Mesendoderm (in vitro differentiated cells): Measurements from ENCODE around the gene ITPA.

Source experiments
- DNase-seq: peaks from one replicate; pipeline ENCODE4 v3.0.0; 2013
- H2AK5ac ChIP-seq: 2 replicates; pipeline ENCODE4 v1.6.1; 2013; ENCODE audit warnings: low read length, inconsistent platforms
- H2BK120ac ChIP-seq: 2 replicates; pipeline ENCODE4 v1.6.1; 2013; ENCODE audit warnings: low read depth, mild to moderate bottlenecking, low read length, moderate library complexity, mixed read lengths
- H2BK15ac ChIP-seq: replicated peaks from 2 replicates; pipeline ENCODE4 v1.6.1; 2013; ENCODE audit warnings: low read depth, mild to moderate bottlenecking, moderate library complexity
- H2BK5ac ChIP-seq: 2 replicates; pipeline ENCODE4 v1.6.1; 2013; ENCODE audit warnings: low read length, inconsistent platforms
- H3K18ac ChIP-seq: 2 replicates; pipeline ENCODE4 v1.6.1; 2013; ENCODE audit warnings: mild to moderate bottlenecking, low read length, mixed read lengths
- H3K23ac ChIP-seq: one replicate; pipeline ENCODE4 v1.6.1; 2013; ENCODE audit warnings: low read length
- H3K27ac ChIP-seq: 2 replicates; pipeline ENCODE4 v1.5.1; 2013; ENCODE audit warnings: low read depth, mild to moderate bottlenecking, inconsistent platforms, low read length, moderate library complexity
- H3K27me3 ChIP-seq: 2 replicates; pipeline ENCODE4 v1.6.1; 2013; ENCODE audit warnings: low read length, control low read depth, mild to moderate bottlenecking, inconsistent platforms; ENCODE audit not compliant: insufficient read depth, poor library complexity
- H3K36me3 ChIP-seq: 2 replicates; pipeline ENCODE4 v1.6.1; 2013; ENCODE audit warnings: low read length, inconsistent platforms; ENCODE audit not compliant: control insufficient read depth, insufficient read depth
- H3K4ac ChIP-seq: one replicate; pipeline ENCODE4 v1.6.1; 2013; ENCODE audit warnings: low read depth, mild to moderate bottlenecking, low read length, moderate library complexity
- H3K4me1 ChIP-seq: 2 replicates; pipeline ENCODE4 v1.6.1; 2013; ENCODE audit warnings: low read depth, low read length, inconsistent platforms; ENCODE audit not compliant: control insufficient read depth
- H3K4me2 ChIP-seq: 2 replicates; pipeline ENCODE4 v1.6.1; 2013; ENCODE audit warnings: low read length
- H3K4me3 ChIP-seq: 2 replicates; pipeline ENCODE4 v1.5.1; 2013; ENCODE audit warnings: mild to moderate bottlenecking, low read length
- H3K56ac ChIP-seq: one replicate; pipeline ENCODE4 v1.6.1; 2013; ENCODE audit warnings: low read length
- H3K79me1 ChIP-seq: 2 replicates; pipeline ENCODE4 v1.6.1; 2013; ENCODE audit warnings: low read length, inconsistent platforms
- H3K79me2 ChIP-seq: 2 replicates; pipeline ENCODE4 v1.6.1; 2013; ENCODE audit warnings: mild to moderate bottlenecking, low read length; ENCODE audit not compliant: control insufficient read depth, insufficient read depth
- H3K9ac ChIP-seq: 2 replicates; pipeline ENCODE4 v1.6.1; 2013; ENCODE audit warnings: low read length, inconsistent platforms
- H4K5ac ChIP-seq: one replicate; pipeline ENCODE4 v1.6.1; 2013; ENCODE audit warnings: low read length
- H4K8ac ChIP-seq: one replicate; pipeline ENCODE4 v1.6.1; 2013; ENCODE audit warnings: low read depth, mild to moderate bottlenecking, control low read depth, low read length, moderate library complexity
- WGBS: extraction: QIAGEN DNeasy Blood & Tissue Kit; methylation state at CpG from one replicate; pipeline ENCODE4 v1.1.7; 2013; ENCODE audit warnings: low lambda C conversion rate, missing lambda C conversion rate; ENCODE audit not compliant: insufficient coverage; ENCODE audit errors: extremely low coverage; 5-methylcytosine and 5-hydroxymethylcytosine counted together

Gene ITPA

GRCh38 chr20:3242172-3242692, 32.9 kb downstream of the ITPA start:
- Histone ChIP-seq H3K4me1 (no peaks in the 10 kb centered on the region), H3K79me2 (no peaks in the 10 kb centered on the region), H3K79me1 (no peaks in the 10 kb centered on the region), H3K4me2 (no peak overlapping the region), H3K27ac (no peak overlapping the region), H3K56ac (no peak overlapping the region), H2BK120ac (no peak overlapping the region), H3K4me3 (no peak overlapping the region), H3K18ac (no peak overlapping the region), H2AK5ac (no peak overlapping the region), H2BK5ac (no peak overlapping the region), H3K36me3 (no peaks in the 10 kb centered on the region), H3K23ac (no peak overlapping the region), H4K8ac (no peak overlapping the region), H3K27me3 (peaks cover 9% of the 10 kb centered on the region), H2BK15ac (no peak overlapping the region), H3K9ac (no peak overlapping the region), H3K4ac (no peak overlapping the region), H4K5ac (no peak overlapping the region)
- no peak for DNase-seq
- no CpG with 5 or more reads among the region's 6 CpGs for WGBS

GRCh38 chr20:3243718-3244358, 34.5 kb downstream of the ITPA start:
- Histone ChIP-seq H2BK15ac (no peak overlapping the region), H3K79me2 (no peaks in the 10 kb centered on the region), H3K4me1 (peaks cover 2% of the 10 kb centered on the region), H3K9ac (no peak overlapping the region), H3K4me2 (no peak overlapping the region), H2AK5ac (no peak overlapping the region), H3K79me1 (no peaks in the 10 kb centered on the region), H4K8ac (no peak overlapping the region), H2BK5ac (no peak overlapping the region), H3K18ac (no peak overlapping the region), H3K36me3 (no peaks in the 10 kb centered on the region), H3K27me3 (no peaks in the 10 kb centered on the region), H3K56ac (no peak overlapping the region), H3K4me3 (no peak overlapping the region), H2BK120ac (no peak overlapping the region), H3K23ac (no peak overlapping the region), H4K5ac (no peak overlapping the region), H3K27ac (no peak overlapping the region), H3K4ac (no peak overlapping the region)
- no CpG with 5 or more reads among the region's 11 CpGs for WGBS
- no peak for DNase-seq

- H3K27ac ChIP-seq: no peak overlapping the region
- no peak overlapping the region for H3K4me3 ChIP-seq
- no peak overlapping the region for H3K18ac ChIP-seq
- no peak overlapping the region for H2AK5ac ChIP-seq
- H3K79me1 ChIP-seq: no peaks in the 10 kb centered on the region
- H4K5ac ChIP-seq: no peak overlapping the region
- no peak overlapping the region for H2BK120ac ChIP-seq
- H3K23ac ChIP-seq: no peak overlapping the region
- H3K4ac ChIP-seq: no peak overlapping the region
- H3K4me1 ChIP-seq: peaks cover 2% of the 10 kb centered on the region
- no peaks in the 10 kb centered on the region for H3K79me2 ChIP-seq
- H3K36me3 ChIP-seq: no peaks in the 10 kb centered on the region
- H4K8ac ChIP-seq: no peak overlapping the region
- no peaks in the 10 kb centered on the region for H3K27me3 ChIP-seq
- H2BK5ac ChIP-seq: no peak overlapping the region
- WGBS: no CpG with 5 or more reads among the region's 1 CpG
- H3K4me2 ChIP-seq: no peak overlapping the region
- no peak overlapping the region for H3K9ac ChIP-seq
- no peak overlapping the region for H2BK15ac ChIP-seq
- no peak for DNase-seq
- no peak overlapping the region for H3K56ac ChIP-seq
Measured at GRCh38 chr20:3244613-3245012, 35.3 kb downstream of the ITPA start.

DNA sequence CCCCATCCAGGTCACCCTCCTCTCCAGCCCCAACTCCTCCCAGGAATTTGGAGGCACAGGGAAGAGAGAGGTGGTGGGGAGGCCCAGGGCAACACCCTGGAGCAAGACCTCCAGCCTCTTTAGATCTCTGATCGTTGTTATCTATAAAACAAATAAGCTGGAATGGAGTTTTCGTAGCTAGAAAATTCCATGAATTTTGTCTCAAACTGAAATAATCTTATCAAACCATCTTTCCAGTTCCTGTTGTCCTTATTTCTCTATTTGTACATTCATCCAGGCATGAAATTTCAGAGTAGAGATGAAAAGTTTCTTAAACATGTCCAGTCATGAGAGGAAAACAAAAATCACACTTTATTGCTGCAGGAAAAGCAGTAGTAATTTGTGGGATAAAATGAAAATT, 35.9 kb downstream of the ITPA start:
- Histone ChIP-seq H4K8ac (no peak overlapping the region), H3K4me3 (no peak overlapping the region), H3K4ac (no peak overlapping the region), H3K79me1 (no peaks in the 10 kb centered on the region), H3K9ac (no peak overlapping the region), H3K27me3 (no peaks in the 10 kb centered on the region), H2BK5ac (no peak overlapping the region), H3K18ac (no peak overlapping the region), H3K36me3 (no peaks in the 10 kb centered on the region), H3K4me1 (peaks cover 2% of the 10 kb centered on the region), H3K23ac (no peak overlapping the region), H2BK15ac (no peak overlapping the region), H4K5ac (no peak overlapping the region), H3K56ac (no peak overlapping the region), H3K79me2 (no peaks in the 10 kb centered on the region), H2BK120ac (no peak overlapping the region), H3K4me2 (no peak overlapping the region), H3K27ac (no peak overlapping the region), H2AK5ac (no peak overlapping the region)
- no peak for DNase-seq
- no CpG with 5 or more reads among the region's 2 CpGs for WGBS

- WGBS: no CpG with 5 or more reads among the region's 4 CpGs
- no peak for DNase-seq
Measured at GRCh38 chr20:3245711-3246110, 36.4 kb downstream of the ITPA start.

DNA sequence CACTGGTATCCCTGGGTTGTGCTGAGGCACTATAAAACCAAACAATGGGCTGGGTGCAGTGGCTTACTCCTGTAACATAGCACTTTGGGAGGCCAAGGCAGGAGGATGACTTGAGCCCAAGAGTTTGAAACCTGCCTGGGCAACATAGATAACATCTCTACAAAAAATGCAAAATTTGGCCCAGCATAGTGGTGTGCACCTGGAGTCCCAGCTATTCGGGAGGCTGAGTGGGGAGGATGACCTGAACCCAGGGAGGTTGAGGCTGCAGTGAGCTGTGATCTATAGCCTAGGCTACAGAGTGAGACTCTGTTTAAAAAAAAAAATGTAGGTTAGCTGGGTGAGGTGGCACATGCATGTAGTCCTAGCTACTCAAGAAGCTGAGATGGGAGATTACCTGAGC, 37.4 kb downstream of the ITPA start:
- Histone ChIP-seq H3K56ac (no peak overlapping the region), H3K4me3 (no peak overlapping the region), H2AK5ac (no peak overlapping the region)

More at GRCh38 chr20:3245711-3246110, 36.4 kb downstream of the ITPA start:
- no peak overlapping the region for H3K23ac ChIP-seq
- H2BK120ac ChIP-seq: no peak overlapping the region
- H3K4me1 ChIP-seq: peaks cover 2% of the 10 kb centered on the region
- H4K8ac ChIP-seq: no peak overlapping the region
- no peak overlapping the region for H3K4me2 ChIP-seq
- H3K9ac ChIP-seq: no peak overlapping the region
- no peak overlapping the region for H2AK5ac ChIP-seq
- no peaks in the 10 kb centered on the region for H3K79me1 ChIP-seq
- H3K36me3 ChIP-seq: no peaks in the 10 kb centered on the region
- no peak overlapping the region for H2BK5ac ChIP-seq
- no peak overlapping the region for H2BK15ac ChIP-seq
- H3K79me2 ChIP-seq: no peaks in the 10 kb centered on the region
- H3K4me3 ChIP-seq: no peak overlapping the region
- H3K27me3 ChIP-seq: no peaks in the 10 kb centered on the region
- no peak overlapping the region for H3K56ac ChIP-seq
- H3K18ac ChIP-seq: no peak overlapping the region
- H4K5ac ChIP-seq: no peak overlapping the region
- no peak overlapping the region for H3K27ac ChIP-seq
- no peak overlapping the region for H3K4ac ChIP-seq

More for the DNA sequence above, 37.4 kb downstream of the ITPA start:
- Histone ChIP-seq H4K8ac (no peak overlapping the region), H2BK15ac (no peak overlapping the region), H3K27me3 (no peaks in the 10 kb centered on the region), H3K4me1 (peaks cover 2% of the 10 kb centered on the region), H4K5ac (no peak overlapping the region), H3K4me2 (no peak overlapping the region), H3K36me3 (no peaks in the 10 kb centered on the region), H3K27ac (no peak overlapping the region), H3K79me2 (no peaks in the 10 kb centered on the region), H2BK5ac (no peak overlapping the region), H3K9ac (no peak overlapping the region), H3K23ac (no peak overlapping the region), H3K18ac (no peak overlapping the region), H3K79me1 (no peaks in the 10 kb centered on the region), H2BK120ac (no peak overlapping the region), H3K4ac (no peak overlapping the region)
- no CpG with 5 or more reads among the region's 1 CpG for WGBS
- DNase-seq: no peak
